Measurements from ENCODE around the gene RBM33.

Gene RBM33

GRCh38 chr7:155756322-155756721 is 111.9 kb downstream of the RBM33 start:
- H3K4me3 ChIP-seq (ENCODE audit: low read depth, low read length) = peak overlapping the region; percentile 26
- no peak for DNase-seq (ENCODE audit: low read depth)
- TF ChIP-seq CTCF (IDR thresholded peaks at IDR 0.05; ENCODE audit: low read depth, low read length, missing control alignments) = no peak

- no peak overlapping the region for H3K4me3 ChIP-seq (ENCODE audit: low read depth, low read length)
- no peak for TF ChIP-seq CTCF (IDR thresholded peaks at IDR 0.05; ENCODE audit: low read depth, low read length, missing control alignments)
- DNase-seq (ENCODE audit: low read depth) = no peak
These were observed 113.9 kb downstream of the RBM33 start for GRCh38 chr7:155758348-155758747.

GRCh38 chr7:155759740-155760430 is 115.4 kb downstream of the RBM33 start:
- no peak for TF ChIP-seq CTCF (IDR thresholded peaks at IDR 0.05; ENCODE audit: low read depth, low read length, missing control alignments)
- no peak for DNase-seq (ENCODE audit: low read depth)
- H3K4me3 ChIP-seq (ENCODE audit: low read depth, low read length) = no peak overlapping the region

- no peak overlapping the region for H3K4me3 ChIP-seq (ENCODE audit: low read depth, low read length)
- TF ChIP-seq CTCF (IDR thresholded peaks at IDR 0.05; ENCODE audit: low read depth, low read length, missing control alignments) = no peak
- DNase-seq (ENCODE audit: low read depth) = no peak
These were observed 116.7 kb downstream of the RBM33 start for GRCh38 chr7:155761162-155761561.

- no peak overlapping the region for H3K4me3 ChIP-seq (ENCODE audit: low read depth, low read length)
- no peak for TF ChIP-seq CTCF (IDR thresholded peaks at IDR 0.05; ENCODE audit: low read depth, low read length, missing control alignments)
- no peak for DNase-seq (ENCODE audit: low read depth)
These were observed 117.6 kb downstream of the RBM33 start for GRCh38 chr7:155762036-155762435.

GRCh38 chr7:155762655-155763054 is 118.2 kb downstream of the RBM33 start:
- H3K4me3 ChIP-seq (ENCODE audit: low read depth, low read length) = no peak overlapping the region

More at GRCh38 chr7:155762655-155763054, 118.2 kb downstream of the RBM33 start:
- TF ChIP-seq CTCF (IDR thresholded peaks at IDR 0.05; ENCODE audit: low read depth, low read length, missing control alignments) = no peak
- DNase-seq (ENCODE audit: low read depth) = no peak

All from GM12864 (cell line).